HG03060 (cell line): Measurements from ENCODE around the gene NBEA.

ENCODE experiments used
- ATAC-seq: cut with Tn5 transposase; IDR thresholded peaks from one replicate; pipeline ENCODE4 v1.9.1; 2021; ENCODE audit warnings: low read depth, moderate number of reproducible peaks; ENCODE audit not compliant: unreplicated experiment

The NBEA gene

DNA sequence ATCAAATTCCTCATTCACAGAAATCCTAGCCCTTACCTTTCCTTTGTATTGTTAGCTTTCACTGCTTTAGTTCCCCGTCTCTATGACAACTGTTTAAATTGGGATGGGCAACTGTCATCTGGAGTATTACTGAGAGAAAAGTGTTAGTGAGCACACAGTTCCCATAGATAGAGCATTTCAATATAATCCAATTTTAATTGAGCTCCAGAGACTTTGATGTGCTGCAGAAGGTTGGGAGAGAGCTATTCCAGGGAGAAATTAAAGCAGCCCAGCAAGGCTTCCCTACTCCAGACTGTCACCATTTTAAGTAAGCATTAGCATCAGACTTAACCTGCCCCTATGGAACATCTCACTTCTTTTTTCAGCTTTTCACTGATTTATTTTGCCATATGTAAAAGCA, 589.5 kb downstream of the NBEA start:
- no peak for ATAC-seq

GRCh38 chr13:35534343-35534742, 592.3 kb downstream of the NBEA start:
- ATAC-seq, result no peak

- ATAC-seq, result no peak
Observed at GRCh38 chr13:35548790-35549189, 606.7 kb downstream of the NBEA start.

- ATAC-seq, result no peak
Observed at GRCh38 chr13:35549481-35549880, 607.4 kb downstream of the NBEA start.

DNA sequence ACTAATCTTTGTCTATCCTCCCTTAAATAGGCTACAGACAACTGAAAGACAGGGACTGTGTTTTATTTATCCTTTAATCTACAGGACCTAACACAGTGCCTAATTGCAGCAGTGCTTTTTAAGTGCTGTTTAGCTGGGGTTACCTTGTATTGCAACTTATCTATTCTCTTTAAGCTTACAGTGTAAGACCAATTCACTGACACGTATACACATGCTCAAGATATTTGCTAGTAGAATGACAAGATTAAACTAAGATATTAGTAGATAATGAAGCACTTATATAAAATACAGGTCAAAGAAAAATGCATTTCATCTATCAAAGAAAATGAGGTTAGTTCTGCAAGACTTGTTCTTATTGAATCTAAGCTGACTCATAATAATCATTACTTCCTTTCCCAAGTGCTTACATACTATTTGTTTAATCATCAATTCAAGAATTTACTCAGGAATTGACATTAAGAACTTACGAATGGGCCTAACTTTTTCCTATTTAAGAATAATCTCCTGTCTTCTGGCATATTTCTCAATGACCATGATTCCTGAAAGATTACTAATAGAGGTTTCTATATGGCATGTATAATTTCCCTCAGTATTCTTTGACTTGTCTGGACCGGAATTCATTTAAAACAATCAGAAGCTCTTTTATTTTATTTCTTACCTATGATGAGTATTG, 610.2 kb downstream of the NBEA start:
- ATAC-seq, result no peak

DNA sequence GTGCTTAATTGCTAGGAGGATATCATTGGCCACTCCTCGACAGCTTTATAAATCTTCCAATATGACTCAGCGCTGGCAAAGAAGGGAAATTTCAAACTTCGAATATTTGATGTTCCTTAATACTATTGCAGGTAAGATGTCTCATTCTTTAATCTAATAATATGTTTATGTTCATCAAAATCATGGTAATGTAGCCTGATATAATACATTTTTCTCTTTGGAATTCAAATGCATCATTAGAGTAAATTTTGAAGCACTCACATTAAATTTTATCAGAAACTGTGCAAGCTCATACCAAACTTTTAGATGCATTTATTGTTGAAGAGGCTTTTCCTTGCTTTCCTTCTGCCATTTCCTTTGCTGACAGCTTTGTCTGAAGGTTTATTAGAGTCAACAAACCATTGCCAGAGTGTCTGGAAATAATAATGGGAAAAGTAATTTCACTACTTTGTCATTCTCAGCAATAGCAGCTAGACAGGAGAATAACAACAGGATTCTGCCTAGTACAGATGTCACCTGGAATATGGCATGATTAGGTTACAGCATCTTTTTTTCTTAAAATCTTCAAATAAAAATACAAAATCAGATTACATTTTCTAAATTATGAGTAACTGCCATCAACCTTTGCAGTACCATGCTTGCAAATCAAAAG, 613.0 kb downstream of the NBEA start:
- ATAC-seq, result no peak

DNA sequence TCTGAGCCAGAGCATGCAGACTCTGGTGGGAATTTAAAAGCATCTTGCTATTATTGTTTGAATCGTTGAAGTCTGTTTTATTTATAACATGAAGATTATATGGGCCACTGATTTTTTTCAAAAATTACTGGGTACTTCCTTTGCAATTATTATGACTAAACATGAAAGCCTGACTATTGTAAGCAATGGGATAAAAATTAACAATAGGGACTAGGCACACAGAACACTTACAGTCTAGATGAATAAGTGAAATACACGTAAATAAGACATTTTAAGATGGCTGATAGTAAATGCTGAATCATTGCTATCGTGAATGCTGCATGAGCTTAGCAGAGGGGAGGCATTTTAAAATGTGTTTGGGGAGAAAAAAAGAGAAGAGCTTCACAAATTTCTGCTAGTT, 615.4 kb downstream of the NBEA start:
- ATAC-seq, result no peak

DNA sequence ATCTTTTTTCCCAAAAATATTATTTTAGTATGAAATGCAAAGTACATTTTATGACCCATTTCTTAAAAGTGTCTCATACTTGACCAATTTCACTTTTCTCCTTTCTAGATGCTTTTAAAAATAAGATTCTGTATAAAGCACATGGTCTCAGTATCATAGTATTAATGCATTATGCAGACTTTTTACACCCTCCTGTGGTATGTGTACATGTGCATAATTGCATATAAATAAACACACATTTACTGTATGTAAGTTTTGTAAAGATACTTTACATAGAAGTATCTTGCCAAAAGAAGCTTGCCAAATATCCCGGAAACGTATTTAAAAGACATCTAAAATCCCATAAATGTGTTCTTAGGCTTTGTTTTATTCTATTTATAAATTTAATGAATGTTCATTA, 619.5 kb downstream of the NBEA start:
- ATAC-seq, result no peak

GRCh38 chr13:35565273-35565672, 623.2 kb downstream of the NBEA start:
- ATAC-seq, result no peak

- no peak for ATAC-seq
Observed at GRCh38 chr13:35566340-35566739, 624.3 kb downstream of the NBEA start.

DNA sequence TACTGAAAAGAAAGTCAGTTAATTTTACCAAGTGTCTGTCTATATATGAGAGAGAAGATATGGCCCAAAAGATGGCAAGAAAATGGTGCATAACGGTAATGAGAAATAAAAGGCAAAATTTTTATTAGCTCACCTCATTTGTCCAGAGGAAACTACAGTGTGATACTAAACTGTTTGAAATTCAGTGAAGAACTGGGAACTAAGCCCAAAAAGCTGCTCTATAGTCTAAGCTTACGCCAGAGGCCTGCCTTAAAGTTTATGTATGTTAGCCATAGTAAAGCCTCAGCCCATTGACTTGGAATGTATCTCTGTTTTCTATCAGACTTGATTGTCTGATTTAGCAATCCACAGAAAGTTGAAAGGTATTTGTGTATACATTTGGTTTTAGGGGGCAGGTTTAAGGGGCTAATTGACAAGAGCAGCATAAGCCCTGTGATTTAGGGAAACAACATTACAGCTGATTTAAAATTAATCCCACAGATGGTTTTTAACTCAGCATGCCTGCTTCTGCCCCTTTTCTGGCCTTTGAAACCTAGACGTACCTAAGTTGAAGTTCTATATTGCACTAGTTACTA, 625.4 kb downstream of the NBEA start:
- no peak for ATAC-seq

DNA sequence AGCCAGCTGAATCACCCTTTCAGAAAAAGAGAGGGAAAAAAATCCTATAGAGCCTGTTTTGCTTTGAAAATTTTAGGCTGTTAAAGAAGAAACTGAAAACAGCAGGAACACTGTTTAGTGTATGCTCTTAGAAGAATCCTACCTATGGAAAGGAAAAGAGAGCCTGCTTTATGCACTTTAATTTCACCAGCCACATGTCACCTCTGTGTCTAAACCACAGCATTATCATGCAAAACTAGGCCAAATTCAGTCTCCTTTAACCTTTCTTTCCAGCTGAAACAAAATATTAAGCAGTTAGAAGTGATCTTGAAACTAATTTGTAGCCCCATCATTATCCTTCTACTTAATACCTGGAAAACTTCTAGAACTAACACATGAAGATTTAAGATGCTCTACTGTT, 631.6 kb downstream of the NBEA start:
- ATAC-seq, result no peak

DNA sequence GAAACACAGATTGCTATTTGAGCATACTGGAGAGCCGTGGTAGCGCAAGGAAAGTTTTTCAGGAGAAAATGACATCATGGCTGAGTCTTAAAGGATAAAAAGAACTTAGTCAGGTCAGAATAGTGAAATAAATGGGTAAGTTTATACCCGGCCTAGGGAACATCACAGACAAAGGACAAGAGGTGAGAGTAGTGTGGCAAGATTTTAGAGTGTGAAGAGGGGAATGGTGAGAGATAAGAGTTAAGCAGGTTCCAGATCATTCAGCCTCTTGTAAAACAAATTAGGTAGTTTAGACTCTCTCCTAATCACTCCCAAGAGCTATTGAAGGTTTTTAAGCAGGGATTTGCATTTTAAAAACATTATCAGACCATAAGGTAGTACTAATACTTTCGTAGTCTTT, 650.4 kb downstream of the NBEA start:
- ATAC-seq, result no peak

DNA sequence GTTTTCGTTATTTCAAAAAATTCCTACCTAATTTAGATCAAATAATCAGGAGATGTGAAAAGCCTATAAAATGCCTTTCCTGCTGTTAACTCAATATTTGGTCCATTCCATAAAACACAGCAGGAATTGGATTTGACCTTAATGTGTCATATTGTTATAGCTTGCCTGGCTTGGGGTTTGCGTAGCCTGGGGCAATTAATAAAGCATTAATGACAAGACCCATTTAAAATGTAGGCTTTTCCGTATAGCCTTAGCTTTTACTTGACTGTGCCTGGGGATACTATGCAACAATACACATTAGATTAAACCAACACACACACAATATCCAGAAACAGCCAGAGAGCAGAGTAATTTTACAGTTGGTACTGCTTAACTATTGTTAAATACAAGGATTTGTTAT, 651.6 kb downstream of the NBEA start:
- no peak for ATAC-seq

DNA sequence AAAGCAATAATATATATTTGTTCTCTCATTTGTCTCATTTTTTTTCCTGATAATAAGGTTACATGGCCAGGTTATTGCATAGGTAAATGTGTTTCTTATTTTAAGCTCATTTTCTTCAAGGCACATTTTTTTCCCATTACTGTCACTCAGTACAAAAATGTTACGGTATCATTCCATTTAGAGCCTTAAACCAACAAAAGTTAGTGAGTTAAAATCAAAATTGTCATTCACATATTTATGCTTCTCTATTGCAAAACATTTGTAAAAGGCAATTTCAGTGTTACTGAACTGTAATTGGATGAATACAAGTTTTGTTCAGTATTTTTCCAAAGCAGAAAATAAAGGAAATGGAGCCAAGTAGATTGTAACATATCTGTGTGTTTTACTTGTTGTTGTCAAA, 652.0 kb downstream of the NBEA start:
- no peak for ATAC-seq

- no peak for ATAC-seq
Observed at GRCh38 chr13:35595181-35595580, 653.1 kb downstream of the NBEA start.

GRCh38 chr13:35596321-35597030, 654.4 kb downstream of the NBEA start:
- ATAC-seq, result no peak

- ATAC-seq, result no peak
Observed at GRCh38 chr13:35597451-35597850, 655.4 kb downstream of the NBEA start.

GRCh38 chr13:35598233-35598632, 656.2 kb downstream of the NBEA start:
- ATAC-seq, result no peak

GRCh38 chr13:35598790-35599369, 656.8 kb downstream of the NBEA start:
- no peak for ATAC-seq

GRCh38 chr13:35599384-35599783, 657.3 kb downstream of the NBEA start:
- no peak for ATAC-seq
